Trophoblast cell (in vitro differentiated cells and primary cell): ENCODE measurements around the gene CFAP97D1.
A peak's percentile ranks its signal among the peaks of the same experiment; 100 is the strongest.

Experiments used
- DNase-seq, 2 donors: peaks; one replicate each; pipeline ENCODE4 v3.0.0-alpha.2; 2016
- H2AFZ ChIP-seq: 2 replicates; pipeline ENCODE4 v1.6.1; 2013; ENCODE audit warnings: low read length, moderate library complexity, mild to moderate bottlenecking; ENCODE audit not compliant: insufficient read depth, poor library complexity
- H2AK5ac ChIP-seq: 2 replicates; pipeline ENCODE4 v1.6.1; 2013; ENCODE audit warnings: mild to moderate bottlenecking, low read length
- H2BK120ac ChIP-seq: 2 replicates; pipeline ENCODE4 v1.6.1; 2013; ENCODE audit warnings: low read length, mild to moderate bottlenecking, moderate library complexity; ENCODE audit not compliant: insufficient read depth, poor library complexity
- H2BK12ac ChIP-seq: 2 replicates; pipeline ENCODE4 v1.6.1; 2013; ENCODE audit warnings: mild to moderate bottlenecking, low read length, moderate library complexity
- H2BK5ac ChIP-seq: 2 replicates; pipeline ENCODE4 v1.6.1; 2013; ENCODE audit warnings: low read length, low read depth, moderate library complexity, mild to moderate bottlenecking; ENCODE audit not compliant: poor library complexity
- H3K14ac ChIP-seq: 2 replicates; pipeline ENCODE4 v1.6.1; 2013; ENCODE audit warnings: mild to moderate bottlenecking, low read length
- H3K18ac ChIP-seq: 2 replicates; pipeline ENCODE4 v1.6.1; 2013; ENCODE audit warnings: mild to moderate bottlenecking, low read length
- H3K23ac ChIP-seq: 2 replicates; pipeline ENCODE4 v1.6.1; 2013; ENCODE audit warnings: low read length
- H3K27ac ChIP-seq: 2 replicates; pipeline ENCODE4 v1.5.1; 2013; ENCODE audit warnings: low read depth, mild to moderate bottlenecking, inconsistent platforms, low read length, moderate library complexity
- H3K27me3 ChIP-seq: 2 replicates; pipeline ENCODE4 v1.6.1; 2013; ENCODE audit warnings: inconsistent platforms, mild to moderate bottlenecking, low read length, moderate library complexity; ENCODE audit not compliant: insufficient read depth
- H3K36me3 ChIP-seq, 2 experiments: 1 replicate in 1 of 2; 2 replicates in 1 of 2; pipeline ENCODE4 v1.6.1; 2013; ENCODE audit warnings: low read length in 2 of 2, mild to moderate bottlenecking in 2 of 2, moderate library complexity in 1 of 2; ENCODE audit not compliant: insufficient read depth in 2 of 2, control insufficient read depth in 1 of 2
- H3K4ac ChIP-seq: 2 replicates; pipeline ENCODE4 v1.6.1; 2013; ENCODE audit warnings: low read depth, mild to moderate bottlenecking, low read length, moderate library complexity
- H3K4me1 ChIP-seq, 2 experiments: 1 replicate in 1 of 2; 2 replicates in 1 of 2; pipeline ENCODE4 v1.6.1; 2013; ENCODE audit warnings: low read length in 2 of 2, mild to moderate bottlenecking in 2 of 2, moderate library complexity in 1 of 2; ENCODE audit not compliant: insufficient read depth in 2 of 2, control insufficient read depth in 1 of 2
- H3K4me2 ChIP-seq: 2 replicates; pipeline ENCODE4 v1.6.1; 2013; ENCODE audit warnings: inconsistent platforms, mild to moderate bottlenecking, low read length, moderate library complexity
- H3K4me3 ChIP-seq: 2 replicates; pipeline ENCODE4 v1.5.1; 2013; ENCODE audit warnings: mild to moderate bottlenecking, low read depth, low read length, inconsistent platforms
- H3K79me1 ChIP-seq: one replicate; pipeline ENCODE4 v1.6.1; 2013; ENCODE audit warnings: low read length
- H3K79me2 ChIP-seq: 2 replicates; pipeline ENCODE4 v1.6.1; 2013; ENCODE audit warnings: low read length, mild to moderate bottlenecking; ENCODE audit not compliant: control insufficient read depth, insufficient read depth, poor library complexity
- H3K9ac ChIP-seq: 2 replicates; pipeline ENCODE4 v1.6.1; 2013; ENCODE audit warnings: mild to moderate bottlenecking, low read length
- H3K9me3 ChIP-seq: 2 replicates; pipeline ENCODE4 v1.6.1; 2013; ENCODE audit warnings: low read depth, mild to moderate bottlenecking, control low read depth, inconsistent platforms, low read length; ENCODE audit not compliant: insufficient read depth
- H4K12ac ChIP-seq: 2 replicates; pipeline ENCODE4 v1.6.1; 2013; ENCODE audit warnings: low read depth, mild to moderate bottlenecking, low read length, moderate library complexity
- H4K8ac ChIP-seq: 2 replicates; pipeline ENCODE4 v1.6.1; 2013; ENCODE audit warnings: low read depth, mild to moderate bottlenecking, low read length, moderate library complexity
- H4K91ac ChIP-seq: one replicate; pipeline ENCODE4 v1.6.1; 2013; ENCODE audit warnings: low read depth, mild to moderate bottlenecking, low read length, moderate library complexity
- WGBS: extraction: QIAGEN DNeasy Blood & Tissue Kit; methylation state at CpG from one replicate; pipeline ENCODE4 v1.1.7; 2013; ENCODE audit warnings: missing lambda C conversion rate; ENCODE audit not compliant: insufficient read length, insufficient coverage; ENCODE audit errors: extremely low coverage; 5-methylcytosine and 5-hydroxymethylcytosine counted together

The CFAP97D1 gene

DNA sequence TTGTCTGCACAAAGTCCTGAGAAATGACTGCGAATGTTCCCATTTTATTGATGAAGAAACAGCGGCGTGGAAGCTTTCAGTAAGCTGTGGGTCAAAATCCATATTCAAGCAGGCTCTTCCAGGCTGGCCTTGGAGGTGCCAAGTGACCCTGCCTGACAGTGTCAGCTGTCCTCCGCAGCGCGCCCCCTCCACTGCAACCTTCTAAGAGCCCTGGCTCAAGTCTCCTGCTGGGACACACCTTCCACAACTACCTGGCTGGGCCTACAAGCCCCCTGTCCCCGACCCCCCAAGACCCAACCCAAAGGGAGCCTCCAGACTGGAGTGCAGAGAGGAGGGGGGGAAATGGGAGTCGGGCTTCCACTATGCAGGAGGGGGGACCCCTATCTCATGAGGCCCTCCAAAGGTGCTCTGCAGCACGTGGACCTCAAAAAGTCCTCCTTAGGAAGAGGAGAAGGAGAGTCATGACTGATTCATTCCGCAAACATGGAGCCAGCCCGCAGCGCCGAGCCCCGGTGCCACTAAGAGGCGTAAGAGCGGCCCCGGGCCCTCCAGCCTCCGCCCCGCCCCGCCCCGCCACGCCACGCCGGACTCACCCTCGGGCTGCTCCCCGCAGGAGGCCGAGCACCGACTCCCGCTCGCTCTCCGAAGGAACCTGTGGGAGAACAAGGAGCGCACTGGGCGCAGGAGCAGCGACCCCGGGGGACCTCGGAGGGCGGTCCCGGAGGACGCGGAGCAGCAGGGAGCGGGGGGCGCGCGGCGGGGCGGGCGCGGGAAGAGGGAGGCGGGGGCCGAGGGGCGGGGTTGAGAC is 52.1 kb downstream of the CFAP97D1 start:
- no peak overlapping the region for H4K8ac ChIP-seq

DNA sequence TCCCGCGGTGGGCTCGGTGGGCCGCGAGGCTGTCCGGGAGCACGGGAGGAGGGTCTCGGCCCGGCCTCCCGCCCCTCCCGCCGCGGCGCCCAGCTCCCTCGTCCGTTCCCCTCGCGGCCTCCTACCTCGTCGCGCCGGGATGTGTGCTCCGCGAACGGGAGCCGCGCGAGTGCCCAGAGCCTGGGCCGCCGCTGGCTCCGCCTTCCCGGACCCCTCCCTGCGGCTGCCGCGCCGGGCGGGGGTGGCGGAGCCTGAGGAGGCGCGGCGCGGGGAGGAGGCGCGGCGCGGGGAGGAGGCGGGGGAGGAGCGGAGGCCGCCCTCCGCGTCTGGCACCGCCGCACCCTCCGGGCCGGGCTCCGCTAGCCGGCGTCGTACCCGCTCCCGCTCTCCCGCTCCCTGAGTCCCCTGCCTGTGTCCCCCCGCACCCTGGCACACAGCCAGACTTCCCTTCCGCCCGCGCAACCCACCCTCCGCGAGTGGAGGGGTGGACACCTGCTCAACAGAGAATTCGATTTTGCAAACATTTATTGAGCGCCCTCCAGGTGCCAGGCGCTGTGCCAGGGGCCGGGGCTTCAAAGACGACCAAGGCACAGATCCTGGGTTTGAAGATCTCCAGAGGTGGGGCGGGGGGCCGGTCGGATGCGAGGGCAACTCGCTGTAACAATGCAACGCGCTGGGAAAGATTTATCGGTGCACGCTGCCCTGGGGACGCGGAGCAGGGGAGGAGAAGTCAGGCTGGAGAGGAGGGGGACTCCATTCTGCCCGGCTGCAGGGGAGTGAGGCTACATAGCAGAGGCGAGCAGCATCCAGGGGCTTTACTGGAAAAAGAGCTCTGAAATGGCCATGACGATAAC is 53.0 kb downstream of the CFAP97D1 start, which contains the start of gene MPP3:
MPP3 (minus strand) TSS at position 171 of the 854 bp plus-strand sequence. CDS start 1,240 bp downstream, outside the sequence.
- peak within 1 kb of the TSS; percentile 77 for H3K4me3 ChIP-seq
- H3K9me3 ChIP-seq, result no peaks in the 10 kb centered on the region
- no peaks in the 10 kb centered on the region for H3K36me3 ChIP-seq
- H2BK12ac ChIP-seq, result no peak within 1 kb of the TSS
- no peak within 1 kb of the TSS for H3K27ac ChIP-seq
- peaks cover 5 to 6% of the 10 kb centered on the region in 2 experiments for H3K4me1 ChIP-seq
- no peak within 1 kb of the TSS for H4K12ac ChIP-seq
- no peaks in the 10 kb centered on the region for H3K79me2 ChIP-seq
- no peaks in the 10 kb centered on the region for H3K79me1 ChIP-seq
- H2BK5ac ChIP-seq, result no peak within 1 kb of the TSS
- H3K9ac ChIP-seq, result no peak within 1 kb of the TSS
- peak; percentile 64 to 70 for DNase-seq
- no peak within 1 kb of the TSS for H4K91ac ChIP-seq
- no peak within 1 kb of the TSS for H3K23ac ChIP-seq
- H3K4ac ChIP-seq, result no peak within 1 kb of the TSS
- no peak within 1 kb of the TSS for H3K18ac ChIP-seq
- peaks cover 30% of the 10 kb centered on the region for H3K27me3 ChIP-seq
- peak within 1 kb of the TSS; percentile 91 for H3K4me2 ChIP-seq
- no peak within 1 kb of the TSS for H2AK5ac ChIP-seq
- peak within 1 kb of the TSS; percentile 45 for H2AFZ ChIP-seq
- H3K14ac ChIP-seq, result no peak within 1 kb of the TSS
- H4K8ac ChIP-seq, result no peak within 1 kb of the TSS
- WGBS, result no CpG with 5 or more reads among the region's 87 CpGs
- H2BK120ac ChIP-seq, result no peak within 1 kb of the TSS

More for the DNA sequence above, 52.1 kb downstream of the CFAP97D1 start:
- Histone ChIP-seq H3K79me1 (no peaks in the 10 kb centered on the region), H3K27me3 (peaks cover 30% of the 10 kb centered on the region), H3K9ac (no peak overlapping the region), H3K4me3 (peak overlapping the region; percentile 77), H3K14ac (no peak overlapping the region), H2BK12ac (no peak overlapping the region), H3K23ac (no peak overlapping the region), H3K36me3 (no peaks in the 10 kb centered on the region), H3K9me3 (no peaks in the 10 kb centered on the region), H3K27ac (no peak overlapping the region), H2BK120ac (no peak overlapping the region), H3K4ac (no peak overlapping the region), H2AFZ (peak overlapping the region; percentile 45), H2AK5ac (no peak overlapping the region), H4K91ac (no peak overlapping the region), H4K12ac (no peak overlapping the region), H2BK5ac (no peak overlapping the region), H3K18ac (no peak overlapping the region), H3K79me2 (no peaks in the 10 kb centered on the region), H3K4me2 (peak overlapping the region; percentile 91), H3K4me1 (peaks cover 5 to 6% of the 10 kb centered on the region in 2 experiments)
- DNase-seq, result peak; percentile 78 to 79
- no CpG with 5 or more reads among the region's 51 CpGs for WGBS

- H3K18ac ChIP-seq, result no peak overlapping the region
- H3K4me3 ChIP-seq, result no peak overlapping the region
- no peak overlapping the region for H2BK12ac ChIP-seq
- H4K91ac ChIP-seq, result no peak overlapping the region
- H2AK5ac ChIP-seq, result no peak overlapping the region
- H2BK120ac ChIP-seq, result no peak overlapping the region
- peaks cover 30% of the 10 kb centered on the region for H3K27me3 ChIP-seq
- H3K9ac ChIP-seq, result no peak overlapping the region
- H3K36me3 ChIP-seq, result no peaks in the 10 kb centered on the region
- H3K4me2 ChIP-seq, result no peak overlapping the region
- no peaks in the 10 kb centered on the region for H3K9me3 ChIP-seq
- no peaks in the 10 kb centered on the region for H3K79me2 ChIP-seq
- peak; percentile 44 to 53 for DNase-seq
- H4K12ac ChIP-seq, result no peak overlapping the region
- H3K79me1 ChIP-seq, result no peaks in the 10 kb centered on the region
- no peak overlapping the region for H3K14ac ChIP-seq
- WGBS, result no CpG with 5 or more reads among the region's 2 CpGs
- no peak overlapping the region for H3K23ac ChIP-seq
- H3K27ac ChIP-seq, result no peak overlapping the region
- no peak overlapping the region for H3K4ac ChIP-seq
- H2BK5ac ChIP-seq, result no peak overlapping the region
- H2AFZ ChIP-seq, result no peak overlapping the region
- peaks cover 5 to 6% of the 10 kb centered on the region in 2 experiments for H3K4me1 ChIP-seq
- no peak overlapping the region for H4K8ac ChIP-seq
These were observed 53.9 kb downstream of the CFAP97D1 start for GRCh38 chr17:43834106-43834505.
